HCEC 1CT (cell line): ENCODE measurements around the gene CCDC74A.
"Not testable (repeated sequence)": the region's sequence is repeated elsewhere in the genome, so short reads cannot be mapped to it uniquely, and the experiment has no call there.

Experiments
- DNase-seq: peaks from one replicate; pipeline ENCODE4 v3.0.0-alpha.2; 2017

Gene CCDC74A

DNA sequence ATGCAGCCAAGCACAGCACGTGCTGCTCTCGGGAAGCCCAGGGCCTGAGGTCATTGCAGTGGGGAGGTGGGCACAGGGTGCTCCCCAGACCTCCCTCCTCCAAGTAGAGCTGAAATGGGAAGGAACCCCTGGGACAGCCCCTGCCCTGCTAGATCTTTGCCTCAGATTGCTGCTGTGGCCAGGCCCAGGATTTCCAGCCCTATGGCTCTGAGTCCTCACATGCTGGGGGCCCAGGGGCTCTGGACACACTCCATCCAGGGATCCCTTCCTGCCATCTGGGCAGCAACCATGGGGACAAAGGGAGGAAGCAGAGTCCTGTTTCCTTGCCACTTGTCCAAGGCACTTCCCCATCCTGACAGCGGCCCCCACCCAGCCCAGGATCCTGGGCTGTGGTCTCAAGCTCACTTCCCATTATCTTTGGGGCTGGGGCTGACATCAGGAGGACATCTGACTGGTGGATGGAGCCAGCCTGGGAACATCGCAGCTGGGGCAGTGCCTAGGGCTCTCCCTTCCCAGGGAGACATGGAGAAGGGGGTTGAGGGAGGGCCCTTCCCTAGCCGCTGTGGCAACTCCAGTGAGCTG lies 2.3 kb downstream of the CCDC74A start:
- DNase-seq: not testable (repeated sequence)

GRCh38 chr2:131530626-131531344 lies 3.1 kb downstream of the CCDC74A start:
- DNase-seq: not testable (repeated sequence)

- not testable (repeated sequence) for DNase-seq
Observed at GRCh38 chr2:131531547-131532185, 4.0 kb downstream of the CCDC74A start.

DNA sequence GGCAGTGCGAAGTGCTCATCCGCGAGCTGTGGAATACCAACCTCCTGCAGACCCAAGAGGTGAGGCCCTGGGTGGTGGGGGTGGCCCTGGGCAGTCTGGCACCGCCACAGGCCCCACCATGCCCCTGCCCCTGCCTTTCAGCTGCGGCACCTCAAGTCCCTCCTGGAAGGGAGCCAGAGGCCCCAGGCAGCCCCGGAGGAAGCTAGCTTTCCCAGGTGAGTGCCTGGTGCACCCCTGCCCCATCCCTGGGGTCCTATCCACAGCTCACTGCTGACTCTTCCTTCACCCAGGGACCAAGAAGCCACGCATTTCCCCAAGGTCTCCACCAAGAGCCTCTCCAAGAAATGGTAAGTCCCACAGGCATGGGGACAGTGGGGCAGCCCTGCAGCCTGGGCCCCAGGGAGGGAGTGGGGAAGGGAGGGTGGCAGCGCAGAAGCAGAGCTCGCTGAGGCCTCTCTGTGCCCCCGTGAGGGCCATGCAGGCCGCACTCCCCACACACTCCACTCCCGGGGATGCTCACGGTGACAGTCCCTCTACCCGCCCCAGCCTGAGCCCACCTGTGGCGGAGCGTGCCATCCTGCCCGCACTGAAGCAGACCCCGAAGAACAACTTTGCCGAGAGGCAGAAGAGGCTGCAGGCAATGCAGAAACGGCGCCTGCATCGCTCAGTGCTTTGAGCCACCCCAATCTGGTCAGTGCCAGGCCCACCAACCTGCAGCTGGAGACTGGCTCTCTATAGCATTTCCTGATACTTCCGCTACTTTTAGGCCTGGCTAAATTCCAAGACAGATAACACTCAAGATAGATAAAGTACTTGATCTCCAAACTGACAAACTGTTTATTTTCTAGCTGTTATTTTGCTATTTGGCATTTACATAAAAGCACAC lies 5.3 kb downstream of the CCDC74A start:
- not testable (repeated sequence) for DNase-seq

DNA sequence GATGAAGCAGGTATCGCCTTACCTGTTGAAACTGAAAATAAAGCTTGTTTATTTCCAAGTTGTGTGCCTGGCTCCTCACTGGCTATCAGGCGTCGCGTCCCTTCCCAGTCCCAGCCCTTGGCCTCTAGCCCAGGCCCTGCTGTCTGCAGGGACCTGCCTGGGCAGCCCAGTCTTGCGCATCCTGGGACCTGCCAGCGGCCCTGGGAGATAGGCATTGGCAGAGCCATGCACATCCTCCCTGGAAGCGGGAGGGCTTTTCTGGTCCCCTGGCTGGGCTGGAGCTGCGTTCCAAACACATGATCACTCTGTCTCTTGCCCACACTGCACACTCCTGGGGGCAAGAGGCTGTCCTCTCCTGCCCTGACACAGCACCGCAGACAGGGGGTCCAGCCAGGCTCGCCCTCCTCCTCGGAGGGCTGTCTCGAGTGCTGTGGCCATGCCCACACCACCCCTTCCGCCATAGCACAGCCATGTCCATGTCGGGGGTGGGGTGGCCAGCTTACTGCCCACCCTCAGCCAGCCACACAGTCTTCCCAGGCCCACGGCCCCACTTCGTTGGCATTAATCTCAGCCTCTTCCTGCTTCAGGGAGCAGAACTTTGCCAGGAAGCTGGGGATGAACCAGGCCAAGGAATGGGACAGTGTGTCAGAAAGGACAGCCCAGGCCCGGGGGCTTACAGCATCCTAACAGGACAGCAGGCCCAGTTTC lies 6.1 kb downstream of the CCDC74A start:
- not testable (repeated sequence) for DNase-seq

DNA sequence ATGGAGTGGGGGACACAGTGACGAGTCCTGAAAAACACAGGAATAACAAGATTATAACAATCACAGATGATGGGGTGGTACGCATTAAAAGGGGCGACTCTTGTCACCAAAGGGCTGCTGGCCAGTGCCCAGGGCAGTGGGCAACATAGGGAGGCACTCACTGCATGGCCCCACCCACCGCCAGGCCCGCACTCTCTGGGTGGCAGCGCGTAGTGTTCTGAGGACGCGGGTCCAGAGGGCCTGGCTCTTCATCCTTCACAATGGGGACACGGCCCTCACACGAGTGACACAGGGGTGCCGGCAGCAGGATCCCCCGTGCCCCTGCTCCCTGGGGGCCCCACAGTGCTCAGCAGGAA lies 6.6 kb downstream of the CCDC74A start:
- not testable (repeated sequence) for DNase-seq

DNA sequence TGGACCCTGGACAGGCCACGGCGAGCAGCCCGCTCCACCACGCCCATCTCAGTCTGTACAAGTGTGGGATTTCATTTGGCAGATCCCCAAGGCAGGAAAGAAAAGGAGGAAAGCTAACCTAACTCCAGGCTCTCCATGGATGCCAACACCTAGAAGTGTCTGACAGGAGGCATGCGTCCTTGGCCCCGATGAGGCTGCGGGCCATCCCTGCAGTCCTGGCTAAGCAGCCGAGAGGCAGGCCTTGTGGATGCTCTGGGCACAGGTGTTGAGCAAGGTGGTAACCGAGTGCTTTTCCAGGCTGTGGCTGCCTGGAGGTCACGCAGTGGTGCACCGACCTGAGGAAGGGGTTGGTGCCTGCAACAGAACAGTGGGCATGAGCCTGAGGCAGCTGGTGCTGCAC lies 7.3 kb downstream of the CCDC74A start:
- DNase-seq: not testable (repeated sequence)

- DNase-seq: no peak
Observed at GRCh38 chr2:131535526-131535925, 7.8 kb downstream of the CCDC74A start.

DNA sequence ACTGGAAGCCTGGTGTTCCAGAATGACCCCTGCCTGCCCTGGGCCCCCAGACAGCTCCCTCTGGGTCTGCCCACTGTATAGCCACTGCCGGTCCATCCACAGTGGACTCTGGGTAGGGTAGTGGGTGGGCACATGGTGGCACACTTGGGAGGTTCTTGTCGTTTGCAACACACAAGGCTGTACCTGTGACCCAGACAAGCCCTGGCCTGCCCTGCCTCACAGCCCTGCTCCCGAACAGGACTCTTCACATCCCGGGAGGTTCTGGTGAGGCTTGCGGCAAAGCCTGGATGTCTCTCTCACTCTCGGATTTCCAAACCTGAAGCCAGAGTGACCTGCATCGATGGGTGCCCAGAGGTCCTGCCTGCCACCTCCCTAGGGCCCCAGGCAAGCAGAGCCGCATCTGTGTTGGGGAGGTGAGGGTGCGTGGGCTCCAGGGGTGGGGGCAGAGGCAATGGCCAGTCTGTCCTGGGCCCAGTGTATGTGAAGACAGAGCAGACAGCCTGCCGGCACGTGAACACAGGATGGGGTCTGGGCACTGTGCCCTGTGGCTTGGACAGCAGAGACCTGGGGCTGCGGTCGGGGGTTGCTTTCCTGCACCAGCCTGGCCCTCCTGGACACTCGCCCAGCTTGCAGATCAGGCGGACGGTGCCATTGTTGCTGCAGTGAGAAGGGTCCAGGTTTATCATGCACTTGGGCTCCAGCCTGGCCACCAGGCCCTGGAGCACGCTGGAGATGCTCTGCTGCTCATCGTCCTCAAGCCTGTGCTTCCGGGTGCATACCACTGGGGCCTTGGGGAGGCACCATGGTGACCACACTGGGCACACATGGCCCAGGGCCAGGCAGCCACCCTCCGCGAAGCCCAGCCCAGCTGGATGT lies 8.5 kb downstream of the CCDC74A start:
- DNase-seq: not testable (repeated sequence)

DNA sequence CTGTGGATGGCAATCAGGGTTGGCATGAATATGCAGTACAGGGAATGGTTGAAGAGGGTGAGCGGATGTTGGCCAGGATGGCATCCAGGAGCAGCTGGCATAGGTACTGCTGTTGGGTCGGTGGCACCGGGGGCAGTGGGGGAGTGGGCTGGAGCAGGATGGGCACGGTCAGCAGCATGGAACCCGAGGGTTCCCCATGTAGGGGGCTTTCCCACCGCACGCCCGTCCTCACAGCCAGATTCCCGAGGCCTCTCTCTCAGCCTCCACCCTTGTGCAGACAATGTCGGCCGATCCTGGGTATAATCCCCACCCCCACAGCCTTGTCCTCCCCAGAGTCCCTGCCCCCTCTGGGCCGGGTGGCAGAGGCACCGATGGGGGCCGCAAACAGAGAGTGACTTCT lies 9.2 kb downstream of the CCDC74A start:
- not testable (repeated sequence) for DNase-seq

- not testable (repeated sequence) for DNase-seq
Observed at GRCh38 chr2:131538856-131539255, 11.2 kb downstream of the CCDC74A start.

GRCh38 chr2:131542438-131543384 lies 15.0 kb downstream of the CCDC74A start:
- no peak for DNase-seq

DNA sequence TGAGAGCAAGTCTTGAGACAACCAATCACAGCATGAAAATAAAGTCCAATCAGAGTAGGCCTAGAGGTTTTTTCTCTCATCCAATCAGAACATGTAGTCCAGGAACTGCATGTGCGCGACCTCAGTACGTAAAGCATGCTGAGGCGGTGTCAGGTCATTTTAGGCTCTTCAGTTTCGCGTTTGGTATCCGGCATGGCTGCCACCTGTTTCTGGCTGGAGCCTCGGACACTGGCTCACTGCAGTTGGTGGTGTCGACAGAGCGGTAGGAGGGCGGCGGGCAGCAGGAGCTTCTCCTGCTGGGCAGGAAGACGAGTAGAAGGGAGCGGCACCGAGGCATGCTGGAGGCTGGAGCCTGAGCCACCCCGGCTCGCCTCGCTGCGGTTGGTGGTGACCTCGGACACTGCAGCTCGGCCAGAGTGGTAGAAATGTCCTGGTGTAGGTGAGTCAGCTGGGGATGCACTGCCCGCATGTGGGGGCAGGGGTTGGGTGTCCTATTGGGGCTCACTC lies 15.8 kb downstream of the CCDC74A start:
- no peak for DNase-seq

DNA sequence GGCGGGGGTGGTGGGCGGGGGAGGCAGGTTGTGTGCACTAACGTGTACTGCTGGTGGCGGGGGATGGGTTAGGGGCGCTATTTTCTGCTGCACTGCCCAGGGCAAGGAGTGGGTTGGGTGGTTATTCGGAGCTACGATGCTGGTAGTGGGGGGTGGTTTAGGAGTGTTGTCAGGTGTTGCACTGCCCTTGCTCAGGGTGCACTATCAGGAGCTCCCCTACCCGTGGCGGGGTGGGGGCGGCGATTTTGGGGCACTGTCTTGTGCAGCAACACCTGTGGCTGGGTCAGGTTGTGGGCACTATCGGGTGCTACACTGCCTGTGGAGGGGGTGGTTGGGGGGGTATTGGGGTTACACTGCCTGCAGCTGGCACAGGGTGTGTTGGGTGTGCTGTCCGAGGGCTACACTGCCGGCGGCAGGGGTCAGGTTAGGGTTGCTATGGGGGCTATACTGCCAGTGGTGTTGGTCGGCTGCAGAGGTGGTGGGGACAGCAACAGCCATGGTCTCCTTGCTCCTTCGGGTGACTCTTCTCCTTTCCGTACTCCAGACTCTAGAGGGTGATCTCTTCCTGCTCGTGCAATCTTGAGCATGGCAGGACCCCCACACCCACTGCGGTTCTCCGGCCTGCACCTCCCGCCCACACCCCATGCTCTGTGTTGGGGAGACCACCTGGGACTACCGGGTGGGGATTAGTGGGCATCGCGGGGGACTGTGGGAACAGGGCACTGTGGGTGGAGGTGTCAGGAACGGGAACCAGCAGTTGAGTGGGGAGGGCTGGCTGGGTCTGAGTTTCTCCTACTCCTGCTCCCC lies 16.5 kb downstream of the CCDC74A start:
- not testable (repeated sequence) for DNase-seq

- not testable (repeated sequence) for DNase-seq
Observed at GRCh38 chr2:131544813-131545165, 17.1 kb downstream of the CCDC74A start.

GRCh38 chr2:131552871-131553270 lies 25.2 kb downstream of the CCDC74A start:
- DNase-seq: no peak

- DNase-seq: no peak
Observed at GRCh38 chr2:131556998-131557397, 29.3 kb downstream of the CCDC74A start.

DNA sequence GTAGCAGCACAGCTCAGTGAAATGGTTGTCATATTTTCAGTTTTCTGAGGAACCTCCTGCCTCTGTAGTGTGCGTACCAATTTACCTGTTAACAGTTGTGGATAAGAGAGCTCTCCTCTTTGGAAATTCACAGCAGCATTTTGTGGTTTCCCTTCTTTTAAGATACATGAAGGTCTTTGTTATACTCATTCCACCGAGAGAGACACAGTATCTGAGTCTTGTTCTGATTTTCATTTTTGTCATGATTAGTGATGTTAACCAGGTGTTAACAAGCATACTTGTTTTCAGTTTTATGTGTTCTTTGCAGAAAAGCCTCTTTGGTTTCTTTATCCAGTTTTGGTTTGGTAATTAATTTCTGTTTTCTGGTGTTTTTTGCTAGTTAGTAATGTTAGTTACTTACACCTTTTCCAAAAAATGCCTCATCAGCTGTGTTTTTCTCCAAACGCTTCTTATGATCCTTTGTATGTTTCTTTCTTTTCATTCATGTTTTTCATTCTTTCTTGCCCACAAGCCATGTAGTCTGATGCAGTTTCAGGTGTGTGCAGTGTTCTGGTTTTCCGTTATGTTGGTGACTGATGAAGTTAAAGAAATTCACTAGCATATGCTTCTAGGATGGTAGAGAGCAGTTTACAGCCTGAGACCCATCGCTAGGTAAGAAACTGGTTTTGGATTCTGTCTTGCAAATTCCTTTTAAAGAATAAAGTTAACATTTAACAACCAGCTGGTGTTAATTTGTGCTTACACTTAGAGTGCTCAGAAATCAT lies 30.1 kb downstream of the CCDC74A start:
- no peak for DNase-seq
